Spleen (tissue), 11 donors: ENCODE results near the gene ABI1. TPM values are rescaled to one million over a fixed set of nuclear protein-coding genes. Genes with fewer than 3 reads are reported as not detected.

Experiments
- DNase-seq: peaks from one replicate; pipeline ENCODE4 v3.0.0-alpha.2; 2020
- H3K27ac ChIP-seq, 8 donors: fragments of 200-600 bp; sonication (generic) in 7 of 8; 1 replicate in 4 of 8; 2 replicates in 4 of 8; pipeline versions ENCODE4 v1.5.0 to v1.8.0; 2016 to 2021; ENCODE audit warnings: inconsistent platforms in 4 of 8, mild to moderate bottlenecking in 4 of 8, moderate library complexity in 1 of 8
- H3K27me3 ChIP-seq, 7 donors: fragments of 200-600 bp; sonication (generic) in 6 of 7; replicated peaks in 1 of 7; 1 replicate in 4 of 7; 2 replicates in 3 of 7; pipeline versions ENCODE4 v1.5.0 to v1.8.0; 2016 to 2021; ENCODE audit warnings: inconsistent platforms in 3 of 7, mild to moderate bottlenecking in 1 of 7
- H3K36me3 ChIP-seq, 6 donors: fragments of 200-600 bp; sonication (generic) in 5 of 6; 1 replicate in 4 of 6; 2 replicates in 2 of 6; pipeline versions ENCODE4 v1.5.0 to v1.8.0; 2016 to 2021; ENCODE audit warnings: inconsistent platforms in 2 of 6
- H3K4me1 ChIP-seq, 6 donors: fragments of 200-600 bp; sonication (generic) in 5 of 6; 1 replicate in 3 of 6; 2 replicates in 3 of 6; pipeline versions ENCODE4 v1.5.0 to v1.8.0; 2016 to 2021; ENCODE audit warnings: inconsistent platforms in 3 of 6
- H3K4me3 ChIP-seq, 8 donors: fragments of 200-600 bp; sonication (generic) in 7 of 8; 1 replicate in 4 of 8; 2 replicates in 4 of 8; pipeline versions ENCODE4 v1.5.0 to v1.8.0; 2016 to 2021; ENCODE audit warnings: inconsistent platforms in 4 of 8, mild to moderate bottlenecking in 4 of 8, moderate library complexity in 2 of 8
- H3K9me3 ChIP-seq, 8 donors: fragments of 200-600 bp; sonication (generic) in 7 of 8; 1 replicate in 4 of 8; 2 replicates in 4 of 8; pipeline versions ENCODE4 v1.5.0 to v1.8.0; 2016 to 2021; ENCODE audit warnings: inconsistent platforms in 4 of 8
- CTCF ChIP-seq, 11 experiments: fragments of 200-600 bp in 7 of 11; fragments of 450-650 bp in 4 of 11; sonication (generic) in 4 of 11; IDR thresholded peaks in 8 of 11; conservative IDR thresholded peaks in 3 of 11; 1 replicate in 7 of 11; 2 replicates in 4 of 11; pipeline versions ENCODE4 v1.4.0 to v1.8.0; 2016 to 2021; ENCODE audit warnings: antibody characterized with exemption in 11 of 11, inconsistent platforms in 4 of 11, mild to moderate bottlenecking in 1 of 11
- POLR2A ChIP-seq, 3 donors: fragments of 450-650 bp; IDR thresholded peaks; one replicate each; pipeline ENCODE4 v1.5.1; 2017; ENCODE audit warnings: antibody characterized with exemption in 3 of 3, mild to moderate bottlenecking in 1 of 3
- POLR2AphosphoS5 ChIP-seq, 3 donors: sonication (generic); formaldehyde crosslinking; IDR thresholded peaks; one replicate each; pipeline ENCODE4 v1.5.1; 2017; ENCODE audit warnings: antibody characterized with exemption in 3 of 3
- WGBS, 5 donors: extraction: QIAGEN DNeasy Blood & Tissue Kit in 3 of 5; methylation state at CpG; one replicate each; pipeline versions ENCODE4 v1.1.5 to v1.1.7; 2013 to 2018; 5-methylcytosine and 5-hydroxymethylcytosine counted together
- intact Hi-C: fragments of 100-400 bp; cut with DNase I; formaldehyde crosslinking; loops from one replicate; pipeline ENCODE4 v1.15.0; 2023; ENCODE audit warnings: low total_unique reads
- polyA plus RNA-seq, 3 donors: library from polyadenylated mRNA; stranded (reverse); fragments of 200-250 nt; gene quantifications; one replicate each; pipeline ENCODE4 v1.2.1, GENCODE V29; 2013
- total RNA-seq, 7 donors: library from RNA; depleted of rRNA in 3 of 7; stranded (reverse); fragments of >200 nt in 3 of 7; fragmentation: NEBNext Ultra II Directional in 4 of 7; extraction: Animal tissue kit (Norgen Biotek cat#: 25700) in 4 of 7; gene quantifications; one replicate each; pipeline versions ENCODE4 v1.1.0 to v1.2.1, GENCODE V29; 2016 to 2021
- donor health status: healthy with polysubstance abuse.
- donor health status: DM: no; HTN: no; CAD: no; lungs with moderate emphysema.
- donor health status: DM: no; HTN: no; CAD: no.
- donor health status: Bipolar disorder and iron deficiency.
- donor health status: healthy.
- donor health status: DM: no; HTN: no; CAD: no.
- donor health status: DM: yes; HTN: yes; CAD: no.

ABI1 gene
- total and polyA plus RNA-seq, 10 donors: 33.4 to 74.0 (median 55.9) TPM

GRCh38 chr10:26829810-26830515 is 30.8 kb downstream of the ABI1 start:
- no peak overlapping the region for H3K4me3 ChIP-seq
- no peak for TF ChIP-seq CTCF (IDR thresholded peaks at IDR 0.05 in 8 of 11, conservative IDR thresholded peaks at IDR 0.05 in 3 of 11)
- no peak for TF ChIP-seq POLR2A (IDR thresholded peaks at IDR 0.05)
- peaks cover 0 to 91% (median 21%) of the 10 kb centered on the region in 6 donors for H3K4me1 ChIP-seq
- no peak for DNase-seq
- intact Hi-C loops: no loop called here
- no peaks in the 10 kb centered on the region for H3K9me3 ChIP-seq
- 66 to 80% (median 69%) methylated on average over 5 of the region's 5 CpGs for WGBS, 5 donors
- H3K27ac ChIP-seq: peak overlapping the region in 1 of 8 donors; percentile 10
- H3K36me3 ChIP-seq: no peaks in the 10 kb centered on the region
- no peaks in the 10 kb centered on the region for H3K27me3 ChIP-seq

GRCh38 chr10:26824015-26824690 is 36.6 kb downstream of the ABI1 start:
- Histone ChIP-seq H3K27me3 (no peaks in the 10 kb centered on the region), H3K27ac (no peak overlapping the region)

GRCh38 chr10:26821699-26822570 is 38.8 kb downstream of the ABI1 start:
- Histone ChIP-seq H3K27me3 (no peaks in the 10 kb centered on the region), H3K4me3 (no peak overlapping the region), H3K27ac (no peak overlapping the region), H3K36me3 (peaks cover 0 to 43% (median 14%) of the 10 kb centered on the region in 6 donors), H3K9me3 (no peaks in the 10 kb centered on the region), H3K4me1 (peaks cover 0 to 74% (median 13%) of the 10 kb centered on the region in 6 donors)
- TF ChIP-seq POLR2AphosphoS5 (IDR thresholded peaks at IDR 0.05) (no peak), CTCF (IDR thresholded peaks at IDR 0.05 in 8 of 11, conservative IDR thresholded peaks at IDR 0.05 in 3 of 11) (no peak), POLR2A (IDR thresholded peaks at IDR 0.05) (no peak)
- intact Hi-C loops: no loop called here
- no peak for DNase-seq
- WGBS, 5 donors: 94 to 97% (median 95%) methylated on average over 3 of the region's 3 CpGs

More at GRCh38 chr10:26824015-26824690, 36.6 kb downstream of the ABI1 start:
- no peak overlapping the region for H3K4me3 ChIP-seq
- TF ChIP-seq CTCF (IDR thresholded peaks at IDR 0.05 in 8 of 11, conservative IDR thresholded peaks at IDR 0.05 in 3 of 11): no peak
- intact Hi-C loops: no loop called here
- WGBS, 5 donors: 84 to 100% (median 96%) methylated on average over 1 of the region's 1 CpG
- H3K4me1 ChIP-seq: peaks cover 0 to 88% (median 12%) of the 10 kb centered on the region in 6 donors
- no peak for DNase-seq
- H3K9me3 ChIP-seq: no peaks in the 10 kb centered on the region
- H3K36me3 ChIP-seq: peaks cover 0 to 30% (median 14%) of the 10 kb centered on the region in 6 donors
